CD4-positive, alpha-beta T cell (primary cell): ENCODE measurements around the gene SIN3B. TPM values are rescaled to one million over a fixed set of nuclear protein-coding genes. Genes with fewer than 3 reads are reported as not detected.

Experiments
- ATAC-seq: fragments of 200-7000 bp; cut with Tn5 transposase; one replicate; pipeline ENCODE4 v1.10.0; 2022; ENCODE audit warnings: mild to moderate bottlenecking; ENCODE audit not compliant: poor library complexity
- CTCF ChIA-PET: fragments of 350-600 bp; sonication (Branson Sonifier 250); formaldehyde crosslinking; loops from one replicate; lab custom pipeline; 2021; ENCODE audit warnings: antibody characterized with exemption, inconsistent platforms; lab: Charles Lee
- POLR2A ChIA-PET: fragments of 350-600 bp; sonication (Branson Sonifier 250); formaldehyde crosslinking; loops from one replicate; lab custom pipeline; 2021; ENCODE audit warnings: antibody characterized with exemption, inconsistent platforms; lab: Charles Lee
- DNase-seq, 14 experiments: peaks; one replicate each; pipeline ENCODE4 v3.0.0-alpha.2; 2013 to 2020; ENCODE audit warnings: mixed read lengths in 2 of 14
- H3K27ac ChIP-seq, 2 donors: one replicate each; pipeline versions ENCODE4 v1.5.1 to v1.7.0; 2013; ENCODE audit warnings: low read length in 2 of 2, low read depth in 1 of 2, mild to moderate bottlenecking in 1 of 2
- H3K27me3 ChIP-seq, 2 experiments: 1 replicate in 1 of 2; 2 replicates in 1 of 2; pipeline versions ENCODE4 v1.6.1 to v1.7.0; 2013; ENCODE audit warnings: low read length in 2 of 2, control low read depth in 1 of 2, mild to moderate bottlenecking in 1 of 2, moderate library complexity in 1 of 2; ENCODE audit not compliant: insufficient read depth in 2 of 2, control insufficient read depth in 1 of 2
- H3K36me3 ChIP-seq: one replicate; pipeline ENCODE4 v1.6.1; 2013; ENCODE audit warnings: low read length, control low read depth; ENCODE audit not compliant: insufficient read depth
- H3K4me1 ChIP-seq: one replicate; pipeline ENCODE4 v1.6.1; 2013; ENCODE audit warnings: low read length, control low read depth; ENCODE audit not compliant: insufficient read depth
- H3K4me3 ChIP-seq: one replicate; pipeline ENCODE4 v1.5.1; 2013; ENCODE audit warnings: mild to moderate bottlenecking, low read length, moderate library complexity
- H3K9me3 ChIP-seq, 2 experiments: 1 replicate in 1 of 2; 2 replicates in 1 of 2; pipeline versions ENCODE4 v1.6.1 to v1.7.0; 2013; ENCODE audit warnings: low read length in 2 of 2, mild to moderate bottlenecking in 2 of 2, control low read depth in 1 of 2, moderate library complexity in 1 of 2; ENCODE audit not compliant: control insufficient read depth in 1 of 2, insufficient read depth in 1 of 2
- H3K27ac Mint-ChIP-seq: one replicate; pipeline ENCODE4 v1.8.0; 2020; ENCODE audit warnings: mixed read lengths
- H3K27me3 Mint-ChIP-seq: one replicate; pipeline ENCODE4 v1.8.0; 2021; ENCODE audit warnings: mixed read lengths
- H3K36me3 Mint-ChIP-seq: one replicate; pipeline ENCODE4 v1.8.0; 2021; ENCODE audit warnings: low read depth, mixed read lengths
- H3K4me1 Mint-ChIP-seq: one replicate; pipeline ENCODE4 v1.8.0; 2021; ENCODE audit warnings: low read depth, mixed read lengths
- H3K4me3 Mint-ChIP-seq: one replicate; pipeline ENCODE4 v1.8.0; 2020; ENCODE audit warnings: mild to moderate bottlenecking, mixed read lengths
- H3K9me3 Mint-ChIP-seq: one replicate; pipeline ENCODE4 v1.8.0; 2020; ENCODE audit warnings: mixed read lengths
- intact Hi-C, 2 experiments: fragments of 100-400 bp; cut with DNase I in 1 of 2; cut with micrococcal nuclease in 1 of 2; formaldehyde crosslinking; loops; one replicate each; pipeline versions ENCODE4 v1.15.1 to v1.9.0; 2023 to 2025; cut with DNase I, micrococcal nuclease
- polyA plus RNA-seq, 2 donors: library from polyadenylated mRNA; unstranded; fragments of 120-200 nt; gene quantifications; one replicate each; pipeline ENCODE4 v1.2.1, GENCODE V29; 2013
- total RNA-seq, 174 experiments: library from RNA in 2 of 174; stranded (reverse) in 2 of 174; gene quantifications; one replicate each; pipeline ENCODE4 v1.2.3 and lab custom pipeline; 2021 to 2026
- TF ChIP-seq, protein P1 (sequence below): fragments of 200-600 bp; IDR thresholded peaks from one replicate; pipeline ENCODE4 v1.8.0; 2022; ENCODE audit warnings: antibody characterized with exemption, mild to moderate bottlenecking

The SIN3B gene, protein sequence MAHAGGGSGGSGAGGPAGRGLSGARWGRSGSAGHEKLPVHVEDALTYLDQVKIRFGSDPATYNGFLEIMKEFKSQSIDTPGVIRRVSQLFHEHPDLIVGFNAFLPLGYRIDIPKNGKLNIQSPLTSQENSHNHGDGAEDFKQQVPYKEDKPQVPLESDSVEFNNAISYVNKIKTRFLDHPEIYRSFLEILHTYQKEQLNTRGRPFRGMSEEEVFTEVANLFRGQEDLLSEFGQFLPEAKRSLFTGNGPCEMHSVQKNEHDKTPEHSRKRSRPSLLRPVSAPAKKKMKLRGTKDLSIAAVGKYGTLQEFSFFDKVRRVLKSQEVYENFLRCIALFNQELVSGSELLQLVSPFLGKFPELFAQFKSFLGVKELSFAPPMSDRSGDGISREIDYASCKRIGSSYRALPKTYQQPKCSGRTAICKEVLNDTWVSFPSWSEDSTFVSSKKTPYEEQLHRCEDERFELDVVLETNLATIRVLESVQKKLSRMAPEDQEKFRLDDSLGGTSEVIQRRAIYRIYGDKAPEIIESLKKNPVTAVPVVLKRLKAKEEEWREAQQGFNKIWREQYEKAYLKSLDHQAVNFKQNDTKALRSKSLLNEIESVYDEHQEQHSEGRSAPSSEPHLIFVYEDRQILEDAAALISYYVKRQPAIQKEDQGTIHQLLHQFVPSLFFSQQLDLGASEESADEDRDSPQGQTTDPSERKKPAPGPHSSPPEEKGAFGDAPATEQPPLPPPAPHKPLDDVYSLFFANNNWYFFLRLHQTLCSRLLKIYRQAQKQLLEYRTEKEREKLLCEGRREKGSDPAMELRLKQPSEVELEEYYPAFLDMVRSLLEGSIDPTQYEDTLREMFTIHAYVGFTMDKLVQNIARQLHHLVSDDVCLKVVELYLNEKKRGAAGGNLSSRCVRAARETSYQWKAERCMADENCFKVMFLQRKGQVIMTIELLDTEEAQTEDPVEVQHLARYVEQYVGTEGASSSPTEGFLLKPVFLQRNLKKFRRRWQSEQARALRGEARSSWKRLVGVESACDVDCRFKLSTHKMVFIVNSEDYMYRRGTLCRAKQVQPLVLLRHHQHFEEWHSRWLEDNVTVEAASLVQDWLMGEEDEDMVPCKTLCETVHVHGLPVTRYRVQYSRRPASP
- total RNA-seq (10 to 100 TPM; 52.4 to 53.7 TPM), total RNA-seq (lab: John Stamatoyannopoulos, UW) (36.3 to 110 (median 68.2) reads per million in 172 experiments)
- polyA plus RNA-seq (2013, experiment 1 of 2) = 35.0 TPM
- polyA plus RNA-seq (2013, experiment 2 of 2) = 51.0 TPM

GRCh38 chr19:16829010-16829821, at the start of gene SIN3B:
Gene SIN3B (plus strand): TSS chr19:16829398. CDS start chr19:16829421, 23 bp downstream.
- intact Hi-C loops = loop anchor here in 1 of 2 experiments (2.0 kb wide), 1 partner anchor 170 kb away; no protein-coding TSS in a partner anchor

DNA sequence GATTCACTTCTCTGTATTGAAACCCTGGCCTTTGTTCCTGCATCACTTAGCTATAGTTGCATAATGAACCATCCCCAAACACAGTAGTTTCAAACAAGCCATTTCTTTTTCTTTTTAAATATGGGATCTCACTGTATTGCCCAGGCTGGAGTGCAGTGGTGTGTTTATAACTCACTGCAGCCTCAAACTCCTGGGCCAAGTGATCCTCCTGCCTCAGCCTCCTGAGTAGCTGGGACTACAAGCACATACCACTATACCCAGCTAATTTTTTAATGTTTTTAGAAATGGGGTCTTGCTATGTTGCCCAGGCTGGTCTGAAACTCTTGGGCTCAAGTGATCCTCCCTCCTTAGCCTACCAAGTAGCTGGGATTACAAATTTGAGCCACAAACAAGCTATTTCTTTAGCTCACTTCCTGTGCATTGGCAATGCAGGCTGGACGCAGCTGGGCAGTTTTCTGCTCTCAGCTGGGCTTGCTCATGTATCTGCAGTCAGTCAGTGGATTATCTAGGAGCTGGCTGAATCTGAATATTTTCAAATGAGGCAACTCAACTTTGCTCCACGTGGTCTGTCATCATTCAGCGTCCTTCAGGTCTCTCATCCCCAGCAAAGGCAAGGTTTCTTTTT, 49.5 kb upstream of the SIN3B start:
- Mint-ChIP-seq H3K36me3 (no peaks in the 10 kb centered on the region), H3K27ac (no peak overlapping the region), H3K4me3 (no peak overlapping the region), H3K27me3 (peaks cover 21% of the 10 kb centered on the region), H3K9me3 (no peaks in the 10 kb centered on the region), H3K4me1 (no peaks in the 10 kb centered on the region)
- Histone ChIP-seq H3K9me3 (no peaks in the 10 kb centered on the region), H3K4me3 (no peak overlapping the region), H3K27me3 (peaks cover 0 to 3% of the 10 kb centered on the region in 2 experiments), H3K4me1 (no peaks in the 10 kb centered on the region), H3K36me3 (no peaks in the 10 kb centered on the region), H3K27ac (no peak overlapping the region)
- TF ChIP-seq, protein P1, sequence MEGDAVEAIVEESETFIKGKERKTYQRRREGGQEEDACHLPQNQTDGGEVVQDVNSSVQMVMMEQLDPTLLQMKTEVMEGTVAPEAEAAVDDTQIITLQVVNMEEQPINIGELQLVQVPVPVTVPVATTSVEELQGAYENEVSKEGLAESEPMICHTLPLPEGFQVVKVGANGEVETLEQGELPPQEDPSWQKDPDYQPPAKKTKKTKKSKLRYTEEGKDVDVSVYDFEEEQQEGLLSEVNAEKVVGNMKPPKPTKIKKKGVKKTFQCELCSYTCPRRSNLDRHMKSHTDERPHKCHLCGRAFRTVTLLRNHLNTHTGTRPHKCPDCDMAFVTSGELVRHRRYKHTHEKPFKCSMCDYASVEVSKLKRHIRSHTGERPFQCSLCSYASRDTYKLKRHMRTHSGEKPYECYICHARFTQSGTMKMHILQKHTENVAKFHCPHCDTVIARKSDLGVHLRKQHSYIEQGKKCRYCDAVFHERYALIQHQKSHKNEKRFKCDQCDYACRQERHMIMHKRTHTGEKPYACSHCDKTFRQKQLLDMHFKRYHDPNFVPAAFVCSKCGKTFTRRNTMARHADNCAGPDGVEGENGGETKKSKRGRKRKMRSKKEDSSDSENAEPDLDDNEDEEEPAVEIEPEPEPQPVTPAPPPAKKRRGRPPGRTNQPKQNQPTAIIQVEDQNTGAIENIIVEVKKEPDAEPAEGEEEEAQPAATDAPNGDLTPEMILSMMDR = no peak
- ChIA-PET CTCF (interaction anchor here (0.7 kb wide), 1 partner anchor 273 kb away, joined by 3 read pairs; no protein-coding TSS in a partner anchor), POLR2A (no interaction called here)
- DNase-seq (no peak), ATAC-seq (no peak)
- intact Hi-C loops = no loop called here

More at GRCh38 chr19:16829010-16829821, at the start of gene SIN3B:
- ChIA-PET CTCF (no interaction called here), POLR2A (interaction anchor here (0.6 kb wide), 1 partner anchor 296 kb away, joined by 3 read pairs; no protein-coding TSS in a partner anchor)
- Histone ChIP-seq H3K4me1 (peaks cover 30% of the 10 kb centered on the region), H3K27ac (peak within 1 kb of the TSS; percentile 55 to 59), H3K4me3 (peak within 1 kb of the TSS; percentile 84), H3K36me3 (peaks cover 23% of the 10 kb centered on the region), H3K9me3 (no peaks in the 10 kb centered on the region), H3K27me3 (peaks cover 0 to 9% of the 10 kb centered on the region in 2 experiments)
- peaks cover 39% of the 10 kb centered on the region for H3K4me1 Mint-ChIP-seq
- H3K27me3 Mint-ChIP-seq = peaks cover 29% of the 10 kb centered on the region
- H3K9me3 Mint-ChIP-seq = no peaks in the 10 kb centered on the region
- peaks cover 30% of the 10 kb centered on the region for H3K36me3 Mint-ChIP-seq
- ATAC-seq = peak; percentile 97
- TF ChIP-seq, protein P1 = no peak
- H3K27ac Mint-ChIP-seq = peak within 1 kb of the TSS; percentile 85
- peak; percentile 79 to 97 (median 89) for DNase-seq
- peak within 1 kb of the TSS; percentile 89 for H3K4me3 Mint-ChIP-seq
